HUES64 (cell line): ENCODE measurements around the gene RNF17.
"Not testable (repeated sequence)": the region's sequence is repeated elsewhere in the genome, so short reads cannot be mapped to it uniquely, and the experiment has no call there.

Experiments
- H3K27ac ChIP-seq: 2 replicates; pipeline ENCODE4 v1.7.0; 2013; ENCODE audit warnings: low read depth, low read length, inconsistent platforms
- H3K27me3 ChIP-seq: 2 replicates; pipeline ENCODE4 v1.6.1; 2013; ENCODE audit warnings: mild to moderate bottlenecking, low read length; ENCODE audit not compliant: insufficient read depth
- H3K36me3 ChIP-seq: 2 replicates; pipeline ENCODE4 v1.6.1; 2013; ENCODE audit warnings: mild to moderate bottlenecking, low read length; ENCODE audit not compliant: insufficient read depth
- H3K4me1 ChIP-seq: 2 replicates; pipeline ENCODE4 v1.6.1; 2013; ENCODE audit warnings: mild to moderate bottlenecking, low read length, moderate library complexity; ENCODE audit not compliant: insufficient read depth
- H3K4me3 ChIP-seq: 2 replicates; pipeline ENCODE4 v1.5.1; 2013; ENCODE audit warnings: mild to moderate bottlenecking, low read length, moderate library complexity
- H3K9ac ChIP-seq: 2 replicates; pipeline ENCODE4 v1.6.1; 2013; ENCODE audit warnings: mild to moderate bottlenecking, low read depth, low read length
- H3K9me3 ChIP-seq: 2 replicates; pipeline ENCODE4 v1.6.1; 2013; ENCODE audit warnings: low read depth, low read length; ENCODE audit not compliant: insufficient read depth
- WGBS: fragments of 150-250, 120-280 bp; methylation state at CpG from one replicate; pipeline ENCODE4 v1.1.7; 2013; ENCODE audit warnings: missing lambda C conversion rate; 5-methylcytosine and 5-hydroxymethylcytosine counted together

RNF17 gene

DNA sequence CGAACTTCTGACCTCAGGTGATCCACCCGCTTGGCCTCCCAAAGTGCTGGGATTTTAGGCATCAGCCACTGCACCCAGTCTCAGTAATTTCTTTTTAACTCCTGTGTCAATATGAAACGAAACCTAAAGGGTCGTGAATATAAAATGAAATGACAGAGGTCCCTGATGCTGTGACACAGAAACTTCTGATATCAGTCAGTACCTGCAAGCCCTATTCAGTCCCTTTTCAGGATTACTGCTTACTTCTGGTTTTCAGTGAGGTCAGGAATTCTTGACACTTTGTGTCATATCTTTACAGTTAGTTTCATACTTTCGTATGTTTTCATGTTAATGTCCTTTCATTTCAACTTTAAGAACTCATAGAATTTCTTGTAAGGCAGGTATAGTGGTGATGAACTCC is 58.7 kb downstream of the RNF17 start:
- no peaks in the 10 kb centered on the region for H3K27me3 ChIP-seq
- no peak overlapping the region for H3K27ac ChIP-seq
- no peak overlapping the region for H3K9ac ChIP-seq
- no peak overlapping the region for H3K4me3 ChIP-seq
- WGBS, result 94% methylated on average over 4 of the region's 5 CpGs
- H3K9me3 ChIP-seq, result no peaks in the 10 kb centered on the region
- no peaks in the 10 kb centered on the region for H3K4me1 ChIP-seq
- H3K36me3 ChIP-seq, result no peaks in the 10 kb centered on the region

DNA sequence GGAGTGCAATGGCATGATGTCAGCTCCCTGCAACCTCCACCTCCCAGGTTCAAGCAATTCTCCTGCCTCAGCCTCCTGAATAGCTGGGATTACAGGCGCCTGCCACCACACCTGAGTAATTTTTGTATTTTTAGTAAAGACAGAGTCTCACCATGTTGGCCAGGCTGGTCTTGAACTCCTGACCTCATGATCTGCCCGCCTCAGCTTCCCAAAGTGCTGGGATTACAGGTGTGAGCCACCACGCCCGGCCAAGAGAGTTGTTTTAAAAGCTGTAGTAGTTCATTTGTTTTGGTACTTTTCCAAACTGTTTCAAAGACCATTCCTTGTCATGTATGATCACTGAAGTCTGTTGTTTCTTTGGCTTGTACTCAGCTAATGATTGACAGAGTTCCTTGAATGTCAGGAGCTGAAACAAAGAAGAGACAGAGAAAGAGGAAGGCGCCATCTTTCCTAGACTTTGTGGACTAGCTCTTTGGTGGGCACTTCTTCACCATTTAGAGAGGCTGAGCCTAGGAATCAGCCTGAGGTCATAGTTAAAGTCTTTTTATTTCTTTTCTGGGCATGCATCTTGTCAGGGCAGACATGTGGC is 59.2 kb downstream of the RNF17 start:
- not testable (repeated sequence) for H3K9me3 ChIP-seq, H3K27me3 ChIP-seq, H3K36me3 ChIP-seq, H3K27ac ChIP-seq, H3K4me3 ChIP-seq, H3K9ac ChIP-seq, H3K4me1 ChIP-seq
- 93% methylated on average over 5 of the region's 5 CpGs for WGBS

GRCh38 chr13:24827799-24828198 is 63.8 kb downstream of the RNF17 start:
- H3K36me3 ChIP-seq, result no peaks in the 10 kb centered on the region
- no peaks in the 10 kb centered on the region for H3K9me3 ChIP-seq
- no peak overlapping the region for H3K9ac ChIP-seq
- no peak overlapping the region for H3K4me3 ChIP-seq
- no peaks in the 10 kb centered on the region for H3K4me1 ChIP-seq
- WGBS, result 94% methylated on average over 1 of the region's 1 CpG
- H3K27ac ChIP-seq, result no peak overlapping the region
- H3K27me3 ChIP-seq, result no peaks in the 10 kb centered on the region

GRCh38 chr13:24834902-24835510 is 71.0 kb downstream of the RNF17 start:
- no peak overlapping the region for H3K27ac ChIP-seq
- no peaks in the 10 kb centered on the region for H3K36me3 ChIP-seq

DNA sequence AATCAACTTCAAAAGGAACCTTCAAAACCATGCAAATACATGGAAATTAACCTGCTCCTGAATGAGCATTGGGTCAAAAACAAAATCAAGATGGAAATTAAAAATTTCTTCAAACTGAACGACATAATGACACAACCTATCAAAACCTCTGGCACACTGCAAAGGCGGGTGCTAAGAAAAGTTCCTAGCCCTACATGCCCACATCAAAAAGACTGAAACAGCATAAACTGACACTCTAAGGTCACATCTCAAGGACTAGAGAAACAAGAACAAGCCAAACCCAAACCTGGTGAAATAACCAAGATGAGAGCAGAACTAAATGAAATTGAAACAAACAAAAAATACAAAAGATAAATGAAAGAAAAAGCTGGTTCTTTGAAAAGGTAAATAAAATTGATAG is 73.6 kb downstream of the RNF17 start:
- H3K27me3 ChIP-seq, H3K9me3 ChIP-seq, H3K27ac ChIP-seq, H3K4me3 ChIP-seq, H3K9ac ChIP-seq, H3K4me1 ChIP-seq, H3K36me3 ChIP-seq: not testable (repeated sequence)
- WGBS, result 94% methylated on average over 2 of the region's 2 CpGs

More at GRCh38 chr13:24834902-24835510, 71.0 kb downstream of the RNF17 start:
- no peaks in the 10 kb centered on the region for H3K27me3 ChIP-seq
- H3K9ac ChIP-seq, result no peak overlapping the region
- WGBS, result 94% methylated on average over 9 of the region's 9 CpGs
- H3K4me3 ChIP-seq, result no peak overlapping the region
- H3K4me1 ChIP-seq, result no peaks in the 10 kb centered on the region
- H3K9me3 ChIP-seq, result no peaks in the 10 kb centered on the region

DNA sequence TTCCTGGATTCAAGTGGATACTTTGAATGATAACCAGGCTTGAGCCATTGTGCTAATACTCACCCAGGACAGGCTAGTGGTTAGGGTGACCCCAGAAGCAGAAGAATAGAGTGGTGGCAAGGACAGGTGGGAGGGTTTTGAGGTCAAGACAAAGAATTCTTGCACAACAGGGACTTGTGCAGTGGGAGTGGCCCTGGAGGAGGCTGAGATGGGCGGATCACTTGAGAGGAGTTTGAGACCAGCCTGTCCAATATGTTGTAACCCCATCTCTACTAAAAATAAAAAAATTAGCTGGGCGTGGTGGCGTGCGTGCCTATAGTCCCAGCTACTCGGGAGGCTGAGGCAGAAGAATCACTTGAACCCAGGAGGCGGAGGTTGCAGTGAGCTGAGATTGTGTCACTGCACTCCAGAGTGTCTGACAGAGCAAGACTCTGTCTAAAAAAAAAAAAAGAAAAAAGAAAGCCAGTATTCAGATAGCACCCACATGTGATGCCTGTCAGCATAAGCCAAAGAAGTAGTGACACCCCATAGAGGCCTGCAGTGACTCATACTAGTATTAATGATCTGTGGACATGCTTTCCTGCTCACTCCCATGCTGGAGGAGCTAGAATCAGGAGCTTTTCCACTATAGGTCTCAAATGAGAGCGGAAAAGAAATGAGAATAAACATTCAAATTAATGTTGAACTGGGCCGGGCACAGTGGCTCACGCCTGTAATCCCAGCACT is 78.7 kb downstream of the RNF17 start:
- no peaks in the 10 kb centered on the region for H3K27me3 ChIP-seq
- no peak overlapping the region for H3K4me3 ChIP-seq
- no peaks in the 10 kb centered on the region for H3K4me1 ChIP-seq
- no peaks in the 10 kb centered on the region for H3K36me3 ChIP-seq
- H3K9ac ChIP-seq, result no peak overlapping the region
- no peaks in the 10 kb centered on the region for H3K9me3 ChIP-seq
- no peak overlapping the region for H3K27ac ChIP-seq
- WGBS, result 96% methylated on average over 9 of the region's 9 CpGs

- Histone ChIP-seq H3K9me3 (no peaks in the 10 kb centered on the region), H3K4me3 (no peak overlapping the region), H3K27me3 (no peaks in the 10 kb centered on the region), H3K9ac (no peak overlapping the region), H3K4me1 (no peaks in the 10 kb centered on the region), H3K27ac (no peak overlapping the region), H3K36me3 (no peaks in the 10 kb centered on the region)
- 86% methylated on average over 1 of the region's 1 CpG for WGBS
Measured at GRCh38 chr13:24851546-24851945, 87.6 kb downstream of the RNF17 start.

GRCh38 chr13:24854311-24854710 is 90.3 kb downstream of the RNF17 start:
- Histone ChIP-seq H3K27me3 (no peaks in the 10 kb centered on the region), H3K4me3 (no peak overlapping the region), H3K9ac (no peak overlapping the region), H3K9me3 (no peaks in the 10 kb centered on the region), H3K4me1 (no peaks in the 10 kb centered on the region), H3K36me3 (no peaks in the 10 kb centered on the region), H3K27ac (no peak overlapping the region)

GRCh38 chr13:24858953-24859352 is 95.0 kb downstream of the RNF17 start:
- H3K27ac ChIP-seq, result no peak overlapping the region
- WGBS, result 84% methylated on average over 5 of the region's 5 CpGs

DNA sequence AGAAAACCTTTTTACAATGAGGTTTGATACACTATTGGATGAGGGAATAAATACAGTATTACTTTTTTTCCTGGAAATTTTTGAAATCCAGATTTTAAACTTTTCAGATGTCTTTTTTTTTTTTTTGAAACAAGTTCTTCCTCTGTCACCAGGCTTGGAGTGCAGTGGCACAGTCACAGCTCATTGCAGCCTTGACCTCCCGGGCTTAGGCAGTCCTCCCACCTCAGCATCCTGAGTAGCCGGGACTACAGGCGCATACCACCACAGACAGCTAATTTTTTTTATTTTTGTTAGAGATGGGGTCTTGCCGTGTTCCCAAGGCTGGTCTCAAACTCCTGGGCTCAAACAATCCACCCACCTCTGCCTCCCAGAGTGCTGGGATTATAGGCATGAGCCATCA is 96.8 kb downstream of the RNF17 start:
- no peak overlapping the region for H3K9ac ChIP-seq
- no peaks in the 10 kb centered on the region for H3K9me3 ChIP-seq
- no peak overlapping the region for H3K4me3 ChIP-seq
- H3K4me1 ChIP-seq, result no peaks in the 10 kb centered on the region; the same call in 1 of the 2 replicates
- no peaks in the 10 kb centered on the region for H3K27me3 ChIP-seq
- WGBS, result 93% methylated on average over 3 of the region's 4 CpGs
- no peak overlapping the region for H3K27ac ChIP-seq
- H3K36me3 ChIP-seq, result no peaks in the 10 kb centered on the region

More at GRCh38 chr13:24858953-24859352, 95.0 kb downstream of the RNF17 start:
- no peaks in the 10 kb centered on the region for H3K9me3 ChIP-seq
- no peaks in the 10 kb centered on the region for H3K36me3 ChIP-seq
- no peaks in the 10 kb centered on the region; the same call in 1 of the 2 replicates for H3K4me1 ChIP-seq
- H3K9ac ChIP-seq, result no peak overlapping the region
- H3K27me3 ChIP-seq, result no peaks in the 10 kb centered on the region
- no peak overlapping the region for H3K4me3 ChIP-seq

DNA sequence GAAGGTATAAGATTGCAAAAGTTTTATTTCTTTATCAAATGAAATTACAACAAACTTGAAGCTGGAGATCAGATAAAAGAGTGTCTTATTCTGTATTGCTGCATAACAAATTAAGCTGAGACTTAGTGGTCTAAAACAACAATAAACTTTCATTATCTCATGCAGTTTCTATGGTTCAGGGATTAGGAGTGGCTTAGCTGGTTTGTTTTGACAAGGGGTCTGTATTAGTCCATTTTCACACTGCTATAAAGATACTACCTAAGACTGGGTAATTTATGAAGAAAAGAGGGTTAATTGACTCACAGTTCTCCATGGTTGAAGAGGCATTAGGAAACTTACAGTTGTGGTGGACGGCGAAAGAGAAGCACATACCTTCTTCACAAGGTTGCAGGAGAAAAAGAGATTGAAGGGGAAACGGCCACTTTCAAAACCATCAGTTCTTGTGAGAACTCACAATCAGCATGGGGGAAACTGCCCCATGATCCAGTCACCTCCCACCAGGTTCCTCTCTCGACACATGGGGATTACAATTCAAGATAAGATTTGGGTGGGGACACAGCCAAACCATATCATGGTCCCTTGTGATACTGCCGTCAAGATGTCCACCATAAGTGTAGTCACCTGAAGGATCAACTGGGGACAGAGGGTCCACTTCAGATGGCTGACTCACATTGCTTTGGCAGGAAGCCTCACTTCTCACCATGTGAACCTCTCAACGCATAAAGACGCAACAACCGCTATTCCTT is 97.8 kb downstream of the RNF17 start:
- Histone ChIP-seq H3K36me3 (no peaks in the 10 kb centered on the region), H3K4me3 (no peak overlapping the region), H3K27me3 (no peaks in the 10 kb centered on the region), H3K27ac (no peak overlapping the region), H3K9me3 (no peaks in the 10 kb centered on the region), H3K9ac (no peak overlapping the region), H3K4me1 (no peaks in the 10 kb centered on the region; the same call in 1 of the 2 replicates)
- WGBS, result 94% methylated on average over 8 of the region's 8 CpGs
